IPS-NIHi7 (cell line): ENCODE data around the gene TMEM115.
"Not testable (repeated sequence)": the region's sequence is repeated elsewhere in the genome, so short reads cannot be mapped to it uniquely, and the experiment has no call there.

Source experiments
- DNase-seq: peaks from one replicate; pipeline ENCODE4 v3.0.0; 2012; ENCODE audit warnings: mixed read lengths; ENCODE audit errors: extremely low spot score

Gene TMEM115

GRCh38 chr3:50318615-50319014, 40.7 kb downstream of the TMEM115 start:
- no peak for DNase-seq

GRCh38 chr3:50318163-50318562, 41.2 kb downstream of the TMEM115 start:
- DNase-seq, result no peak

- DNase-seq, result no peak
Observed at GRCh38 chr3:50317300-50317699, 42.0 kb downstream of the TMEM115 start.

- no peak for DNase-seq
Observed at GRCh38 chr3:50316657-50317242, 42.6 kb downstream of the TMEM115 start.

- no peak for DNase-seq
Observed at GRCh38 chr3:50314816-50315215, 44.5 kb downstream of the TMEM115 start.

GRCh38 chr3:50314342-50314741, 45.0 kb downstream of the TMEM115 start:
- DNase-seq, result no peak

GRCh38 chr3:50312041-50312440, 47.3 kb downstream of the TMEM115 start:
- DNase-seq, result not testable (repeated sequence)
